Upper lobe of right lung (tissue), 1 donor: Measurements from ENCODE around the gene PGM2L1. TPM values are rescaled to one million over a fixed set of nuclear protein-coding genes. Genes with fewer than 3 reads are reported as not detected.

Experiments
- ATAC-seq: fragments of 200-7000 bp; cut with Tn5 transposase; one replicate; pipeline ENCODE4 v1.9.1; 2020; ENCODE audit warnings: mild to moderate bottlenecking, moderate library complexity
- DNase-seq: peaks from one replicate; pipeline ENCODE4 v3.0.0-alpha.2; 2020
- H3K27ac ChIP-seq: fragments of 200-600 bp; one replicate; pipeline ENCODE4 v1.8.0; 2022
- H3K27me3 ChIP-seq: fragments of 200-600 bp; one replicate; pipeline ENCODE4 v1.8.0; 2022; ENCODE audit warnings: mild to moderate bottlenecking
- H3K36me3 ChIP-seq: fragments of 200-600 bp; one replicate; pipeline ENCODE4 v1.8.0; 2022
- H3K4me1 ChIP-seq: fragments of 200-600 bp; one replicate; pipeline ENCODE4 v1.8.0; 2022
- H3K4me3 ChIP-seq: fragments of 200-600 bp; one replicate; pipeline ENCODE4 v1.8.0; 2022; ENCODE audit warnings: mild to moderate bottlenecking
- H3K9me3 ChIP-seq: fragments of 200-600 bp; one replicate; pipeline ENCODE4 v1.8.0; 2022
- intact Hi-C: fragments of 100-400 bp; cut with DNase I; formaldehyde crosslinking; loops from one replicate; pipeline ENCODE4 v1.11.0; 2022
- total RNA-seq: library from RNA; stranded (reverse); fragmentation: NEBNext Ultra II Directional; extraction: Animal tissue kit (Norgen Biotek cat#: 25700); gene quantifications from one replicate; pipeline ENCODE4 v1.2.1, GENCODE V29; 2021
- TF ChIP-seq, protein P1 (sequence below): fragments of 200-600 bp; IDR thresholded peaks from one replicate; pipeline ENCODE4 v1.8.0; 2022; ENCODE audit warnings: antibody characterized with exemption
- donor health status: DM: no; HTN: yes; CAD: no; lungs with severe emphysema.

Gene PGM2L1
- total RNA-seq, 1 donor from 2014 or later: 5.1 TPM

DNA sequence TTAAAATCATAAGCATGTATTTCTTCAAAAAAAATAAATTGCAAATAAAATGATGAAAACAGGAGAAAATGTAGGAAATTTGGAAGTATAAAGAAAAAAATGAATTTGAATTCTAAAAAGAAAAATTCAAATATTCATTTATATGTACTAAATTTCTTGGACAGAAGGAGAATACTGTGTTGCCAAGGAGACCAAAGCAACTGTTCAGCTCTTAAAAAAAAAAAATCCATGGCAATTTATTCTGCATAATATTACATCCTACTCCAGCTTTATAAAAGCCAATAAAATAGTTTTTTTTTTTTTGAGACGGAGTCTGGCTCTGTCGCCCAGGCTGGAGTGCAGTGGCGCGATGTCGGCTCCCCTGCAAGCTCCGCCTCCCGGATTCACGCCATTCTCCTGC is 6.0 kb downstream of the PGM2L1 start:
- intact Hi-C loops: no loop called here
- ATAC-seq (no peak), DNase-seq (no peak)
- H3K4me3 ChIP-seq: no peak overlapping the region
- H3K36me3 ChIP-seq: no peaks in the 10 kb centered on the region
- no peaks in the 10 kb centered on the region for H3K9me3 ChIP-seq
- no peak overlapping the region for H3K27ac ChIP-seq
- peaks cover 3% of the 10 kb centered on the region for H3K4me1 ChIP-seq
- TF ChIP-seq, protein P1, sequence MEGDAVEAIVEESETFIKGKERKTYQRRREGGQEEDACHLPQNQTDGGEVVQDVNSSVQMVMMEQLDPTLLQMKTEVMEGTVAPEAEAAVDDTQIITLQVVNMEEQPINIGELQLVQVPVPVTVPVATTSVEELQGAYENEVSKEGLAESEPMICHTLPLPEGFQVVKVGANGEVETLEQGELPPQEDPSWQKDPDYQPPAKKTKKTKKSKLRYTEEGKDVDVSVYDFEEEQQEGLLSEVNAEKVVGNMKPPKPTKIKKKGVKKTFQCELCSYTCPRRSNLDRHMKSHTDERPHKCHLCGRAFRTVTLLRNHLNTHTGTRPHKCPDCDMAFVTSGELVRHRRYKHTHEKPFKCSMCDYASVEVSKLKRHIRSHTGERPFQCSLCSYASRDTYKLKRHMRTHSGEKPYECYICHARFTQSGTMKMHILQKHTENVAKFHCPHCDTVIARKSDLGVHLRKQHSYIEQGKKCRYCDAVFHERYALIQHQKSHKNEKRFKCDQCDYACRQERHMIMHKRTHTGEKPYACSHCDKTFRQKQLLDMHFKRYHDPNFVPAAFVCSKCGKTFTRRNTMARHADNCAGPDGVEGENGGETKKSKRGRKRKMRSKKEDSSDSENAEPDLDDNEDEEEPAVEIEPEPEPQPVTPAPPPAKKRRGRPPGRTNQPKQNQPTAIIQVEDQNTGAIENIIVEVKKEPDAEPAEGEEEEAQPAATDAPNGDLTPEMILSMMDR: no peak
- H3K27me3 ChIP-seq: no peaks in the 10 kb centered on the region

DNA sequence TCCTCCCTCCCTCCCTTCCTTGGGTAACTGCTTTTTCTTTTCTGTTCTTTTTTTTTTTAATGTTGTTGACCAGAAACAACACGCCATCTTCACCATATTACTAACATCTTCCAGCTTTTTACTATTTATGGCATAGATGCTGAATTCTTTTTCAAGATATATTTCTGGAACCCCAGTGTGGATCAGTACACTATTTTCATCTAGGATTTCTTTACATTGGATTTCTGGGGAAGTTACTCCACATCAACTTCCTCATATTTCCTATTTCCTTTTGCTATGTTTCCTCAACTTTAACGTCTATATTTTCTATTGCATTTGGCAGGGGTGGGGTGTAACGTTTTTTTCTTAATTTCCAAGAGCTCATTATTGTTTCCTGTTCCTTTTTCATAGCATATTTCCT is 7.0 kb downstream of the PGM2L1 start:
- DNase-seq: no peak
- intact Hi-C loops: no loop called here

DNA sequence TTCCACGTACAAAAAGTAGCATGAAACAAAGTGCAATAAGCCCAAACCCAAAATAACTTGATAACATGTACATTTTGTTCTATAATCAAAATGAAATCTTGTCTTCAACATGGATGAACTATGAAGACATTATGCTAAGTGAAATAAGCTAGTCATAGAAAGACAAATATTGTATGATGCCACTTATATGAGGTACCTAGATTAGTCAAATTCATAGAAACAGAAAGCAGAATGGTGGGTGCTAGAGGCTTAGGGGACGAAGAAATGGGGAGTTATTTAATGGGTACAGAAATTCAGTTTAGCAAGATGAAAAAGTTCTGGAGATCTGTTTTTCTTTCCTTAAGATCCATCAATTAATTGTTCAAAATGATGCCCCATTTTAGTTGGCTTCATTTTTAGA is 7.5 kb downstream of the PGM2L1 start:
- no peaks in the 10 kb centered on the region for H3K36me3 ChIP-seq
- no peak overlapping the region for H3K4me3 ChIP-seq
- TF ChIP-seq, protein P1: no peak
- H3K27ac ChIP-seq: no peak overlapping the region
- intact Hi-C loops: no loop called here
- ATAC-seq (no peak), DNase-seq (no peak)
- no peaks in the 10 kb centered on the region for H3K27me3 ChIP-seq
- H3K9me3 ChIP-seq: no peaks in the 10 kb centered on the region
- no peaks in the 10 kb centered on the region for H3K4me1 ChIP-seq

More for the DNA sequence above, 7.0 kb downstream of the PGM2L1 start:
- TF ChIP-seq, protein P1: no peak
- H3K9me3 ChIP-seq: no peaks in the 10 kb centered on the region
- H3K27ac ChIP-seq: no peak overlapping the region
- H3K36me3 ChIP-seq: no peaks in the 10 kb centered on the region
- H3K4me3 ChIP-seq: no peak overlapping the region
- ATAC-seq: no peak
- no peaks in the 10 kb centered on the region for H3K27me3 ChIP-seq
- no peaks in the 10 kb centered on the region for H3K4me1 ChIP-seq

DNA sequence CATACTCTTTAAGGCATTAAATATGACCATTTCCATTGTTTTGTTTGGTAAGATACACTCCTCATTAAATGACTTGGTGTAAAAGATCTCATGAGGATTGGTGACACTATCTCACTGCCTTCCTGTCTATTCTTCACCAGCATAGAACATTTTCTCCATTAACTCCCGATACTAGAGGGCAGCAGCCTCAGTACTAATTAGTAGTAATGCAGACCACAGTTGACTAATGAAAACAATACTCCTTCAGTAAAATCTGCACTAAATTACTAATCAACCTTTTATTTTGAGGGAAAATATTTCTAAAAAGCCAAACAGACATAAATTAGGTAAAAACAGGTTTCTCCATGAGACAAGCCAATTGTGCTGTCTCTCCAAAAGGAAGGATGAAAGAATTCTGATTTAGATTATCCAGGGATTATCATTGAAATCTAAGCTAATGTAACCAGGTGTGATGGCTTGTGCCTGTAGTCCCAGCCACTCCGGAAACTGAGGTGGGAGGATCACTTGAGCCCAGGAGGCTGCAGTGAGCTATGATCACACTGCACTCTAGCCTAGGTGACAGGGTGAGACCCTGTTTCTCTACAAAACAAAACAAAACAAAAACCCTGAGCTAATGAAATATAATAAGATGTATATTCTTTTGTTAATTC is 9.4 kb downstream of the PGM2L1 start:
- intact Hi-C loops: loop anchor here (10.0 kb wide), 1 partner anchor 56 kb away; no protein-coding TSS in a partner anchor
- Histone ChIP-seq H3K4me1 (no peaks in the 10 kb centered on the region), H3K36me3 (no peaks in the 10 kb centered on the region), H3K27me3 (no peaks in the 10 kb centered on the region), H3K27ac (no peak overlapping the region), H3K4me3 (no peak overlapping the region), H3K9me3 (no peaks in the 10 kb centered on the region)
- ATAC-seq: peak; percentile 89
- TF ChIP-seq, protein P1: peak; percentile 84
- DNase-seq: no peak

DNA sequence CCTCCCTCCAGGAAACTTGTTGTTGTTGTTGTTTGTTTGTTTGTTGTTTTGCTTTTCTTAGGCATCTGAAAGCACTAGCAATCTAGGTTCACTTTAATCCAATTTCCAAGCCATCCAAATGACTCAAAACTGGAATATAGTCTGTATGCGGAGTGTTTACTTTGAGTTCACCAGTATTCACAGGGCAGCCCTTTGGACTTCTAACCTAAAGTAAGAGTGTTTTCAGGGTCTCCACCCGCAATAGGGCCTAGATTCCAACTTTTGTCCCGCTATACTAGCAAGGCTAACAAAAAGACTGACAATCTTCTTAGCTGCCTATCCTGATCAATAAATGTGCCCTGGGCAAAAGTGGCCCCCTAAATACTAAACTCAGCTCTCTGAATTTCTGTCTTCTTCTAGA is 13.6 kb downstream of the PGM2L1 start:
- intact Hi-C loops: loop anchor here (10.0 kb wide), 1 partner anchor 60 kb away; no protein-coding TSS in a partner anchor
- Histone ChIP-seq H3K4me3 (no peak overlapping the region), H3K9me3 (no peaks in the 10 kb centered on the region), H3K36me3 (no peaks in the 10 kb centered on the region), H3K27me3 (no peaks in the 10 kb centered on the region), H3K4me1 (no peaks in the 10 kb centered on the region), H3K27ac (no peak overlapping the region)
- ATAC-seq: no peak
- DNase-seq: no peak
- TF ChIP-seq, protein P1: no peak
